Measurements from ENCODE around the gene TMEM135.

DNA sequence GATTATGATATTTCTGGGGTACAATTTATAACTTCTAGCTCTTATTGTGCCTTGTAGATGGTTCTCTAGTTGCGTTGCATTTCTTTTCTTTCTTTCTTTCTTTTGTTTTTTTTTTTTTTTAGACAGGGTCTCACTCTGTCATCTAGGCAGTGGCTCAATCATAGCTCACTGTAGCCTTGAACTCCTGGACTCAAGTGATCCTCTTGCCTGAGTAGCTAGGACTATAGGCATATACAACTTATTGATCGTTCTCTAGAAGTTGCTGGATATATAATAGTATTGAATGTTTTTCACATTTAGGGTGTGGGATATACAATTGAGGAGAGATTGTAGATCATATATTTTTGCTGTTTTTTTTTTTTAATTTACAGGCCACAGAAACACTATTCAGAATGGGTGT lies 119.2 kb downstream of the TMEM135 start:
- TF ChIP-seq EZH2 (IDR thresholded peaks at IDR 0.05; ENCODE audit: borderline replicate concordance, low read length) (no peak), CTCF (IDR thresholded peaks at IDR 0.05; ENCODE audit: low read length) (no peak)
